SW 1271 (cell line): Measurements from ENCODE around the gene TECPR1.

ENCODE experiments used
- DNase-seq, 2 experiments: peaks; one replicate each; lab custom pipeline; 2025; lab: John Stamatoyannopoulos, UW

Gene TECPR1

GRCh38 chr7:98211676-98212531 lies 40.1 kb downstream of the TECPR1 start:
- no peak for DNase-seq

DNA sequence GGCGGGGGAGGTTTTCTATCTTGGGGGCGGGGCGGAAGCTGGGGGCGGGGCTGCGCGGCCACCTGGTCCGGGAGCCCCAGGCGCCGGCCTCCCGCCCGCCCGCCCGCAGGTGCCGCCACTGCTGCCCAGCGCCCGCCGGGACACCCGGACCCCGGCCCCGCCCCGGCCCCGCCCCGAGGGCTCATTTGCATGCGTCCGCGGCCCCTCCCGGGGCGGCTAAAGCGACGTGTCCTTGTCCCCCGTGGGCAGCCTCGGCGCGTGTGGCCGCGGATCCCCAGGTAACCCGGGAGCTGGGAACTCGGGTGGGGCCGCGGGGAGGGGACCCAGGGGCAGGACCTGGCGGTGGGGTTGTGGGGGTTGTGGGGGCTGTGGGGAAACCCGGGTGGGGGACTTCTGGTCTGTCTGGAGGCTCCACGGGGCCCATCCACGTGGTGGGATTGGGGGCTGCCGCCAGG lies 40.8 kb downstream of the TECPR1 start, which contains the start of gene BHLHA15:
TSS of gene BHLHA15 (plus strand) at position 219 of the 455 bp plus-strand sequence. CDS start 871 bp downstream, outside the sequence.
- no peak for DNase-seq

DNA sequence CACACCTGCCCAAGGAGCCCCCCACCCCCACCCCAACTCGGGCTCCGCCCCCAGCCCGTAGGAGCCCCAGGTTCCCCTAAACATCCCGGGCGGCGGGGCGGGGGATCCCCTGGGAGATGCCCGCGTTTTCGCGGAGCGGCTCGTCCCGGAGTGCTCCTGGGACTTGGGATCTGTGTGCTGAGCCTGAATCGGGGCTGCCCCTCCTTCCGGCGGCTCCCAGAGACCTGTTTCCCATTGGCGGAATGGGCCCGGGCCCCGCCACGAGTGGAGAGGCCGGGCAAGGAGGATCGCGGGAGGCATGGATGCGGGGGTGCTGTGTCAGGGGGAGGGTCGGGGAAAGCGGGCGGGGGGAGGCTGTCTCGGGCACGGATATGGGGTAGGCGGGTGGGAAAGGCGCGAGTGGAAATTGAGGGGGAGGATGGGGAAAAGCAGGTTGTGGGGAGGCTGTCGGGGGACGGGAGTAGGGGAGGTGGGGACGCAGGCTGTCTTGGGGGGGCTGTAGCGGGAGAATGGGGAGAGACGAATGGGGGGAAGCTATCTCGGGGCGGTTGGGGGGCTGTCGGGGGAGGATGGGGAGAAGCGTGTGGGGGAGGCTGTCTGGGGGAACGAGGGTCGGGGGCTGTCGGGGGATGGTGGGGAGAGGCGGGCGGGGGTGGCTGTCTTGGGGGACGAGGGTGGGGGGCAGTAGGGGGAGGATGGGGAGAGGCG lies 41.4 kb downstream of the TECPR1 start:
- no peak for DNase-seq

- no peak for DNase-seq
These were observed 42.7 kb downstream of the TECPR1 start for GRCh38 chr7:98209166-98209920.

DNA sequence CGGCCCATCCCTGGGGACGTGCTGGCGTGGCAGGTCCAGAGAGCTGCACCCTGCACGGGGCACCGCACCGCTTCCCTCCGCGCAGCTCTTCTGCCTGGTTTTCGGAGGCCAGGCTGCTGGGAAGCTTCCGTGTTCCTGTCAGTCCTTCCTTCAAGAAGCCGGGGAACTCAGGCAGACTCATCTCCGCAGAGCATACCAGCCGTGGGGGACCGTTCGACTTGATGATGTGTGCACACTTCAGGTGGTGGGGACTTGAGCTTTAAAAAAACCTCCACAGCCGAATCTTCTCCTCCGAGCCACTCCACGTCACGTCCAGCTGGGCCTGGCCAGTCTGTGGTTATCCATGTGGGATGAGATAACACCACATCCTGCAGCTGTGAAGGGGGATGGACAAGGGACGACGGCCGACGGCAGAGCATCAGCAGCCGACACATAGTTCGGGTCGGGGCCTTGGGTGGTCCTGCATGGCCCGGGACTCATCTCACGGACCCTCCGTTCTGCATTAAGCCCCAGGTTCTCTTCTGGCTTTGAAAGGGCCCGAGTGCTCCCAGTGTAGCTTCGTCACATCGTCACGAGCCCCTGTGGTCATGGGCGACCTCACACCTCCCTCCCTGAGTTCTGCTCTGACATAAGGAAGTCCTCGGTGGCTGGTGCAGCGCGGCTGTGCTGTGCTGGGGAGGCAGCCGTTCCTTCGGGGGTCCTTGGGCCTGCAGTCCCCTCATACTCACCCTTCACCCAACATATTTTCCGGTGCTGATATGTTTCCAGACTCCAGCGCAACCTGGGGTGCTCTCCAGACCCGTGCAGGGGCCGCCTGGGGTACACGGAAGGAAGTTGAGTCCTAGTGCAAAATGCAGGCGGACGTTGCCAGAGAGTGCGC lies 45.3 kb downstream of the TECPR1 start:
- no peak for DNase-seq

DNA sequence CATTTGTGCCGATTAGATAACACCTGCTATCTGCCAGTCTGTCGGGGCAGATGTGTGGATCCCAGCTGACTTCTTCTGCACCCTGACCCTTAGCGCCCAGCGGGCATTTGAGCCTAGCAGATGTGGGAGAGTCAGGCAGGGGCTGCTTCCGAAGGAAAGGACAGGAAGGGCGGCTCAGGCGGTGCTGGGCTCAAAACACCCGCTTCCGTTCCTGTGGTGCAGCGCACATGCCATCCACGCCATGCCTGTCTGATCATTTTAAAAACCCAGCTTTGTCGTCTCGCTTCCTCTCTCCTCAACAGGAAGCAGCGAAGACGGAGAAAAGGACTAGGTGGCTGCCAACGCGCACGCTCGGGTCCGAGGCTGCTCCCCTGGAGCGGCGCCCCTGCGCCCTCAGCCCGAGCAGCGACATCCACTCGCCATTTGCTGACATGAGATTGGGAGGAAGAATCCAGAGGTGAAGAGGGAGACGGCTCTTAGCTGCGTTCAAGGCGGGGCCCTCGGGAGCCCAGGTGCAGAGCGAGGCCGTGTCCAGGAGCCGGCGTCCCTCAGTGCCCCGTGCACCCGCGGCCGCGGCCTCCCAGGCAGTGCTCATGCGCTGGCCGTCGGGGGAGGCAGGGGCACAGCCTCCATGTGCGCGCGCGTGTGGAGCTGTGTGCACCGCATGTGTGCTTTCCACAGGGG lies 46.7 kb downstream of the TECPR1 start:
- no peak for DNase-seq

- DNase-seq, result no peak
These were observed 47.4 kb downstream of the TECPR1 start for GRCh38 chr7:98204670-98205069.

GRCh38 chr7:98203964-98204605 lies 47.9 kb downstream of the TECPR1 start:
- DNase-seq, result no peak

DNA sequence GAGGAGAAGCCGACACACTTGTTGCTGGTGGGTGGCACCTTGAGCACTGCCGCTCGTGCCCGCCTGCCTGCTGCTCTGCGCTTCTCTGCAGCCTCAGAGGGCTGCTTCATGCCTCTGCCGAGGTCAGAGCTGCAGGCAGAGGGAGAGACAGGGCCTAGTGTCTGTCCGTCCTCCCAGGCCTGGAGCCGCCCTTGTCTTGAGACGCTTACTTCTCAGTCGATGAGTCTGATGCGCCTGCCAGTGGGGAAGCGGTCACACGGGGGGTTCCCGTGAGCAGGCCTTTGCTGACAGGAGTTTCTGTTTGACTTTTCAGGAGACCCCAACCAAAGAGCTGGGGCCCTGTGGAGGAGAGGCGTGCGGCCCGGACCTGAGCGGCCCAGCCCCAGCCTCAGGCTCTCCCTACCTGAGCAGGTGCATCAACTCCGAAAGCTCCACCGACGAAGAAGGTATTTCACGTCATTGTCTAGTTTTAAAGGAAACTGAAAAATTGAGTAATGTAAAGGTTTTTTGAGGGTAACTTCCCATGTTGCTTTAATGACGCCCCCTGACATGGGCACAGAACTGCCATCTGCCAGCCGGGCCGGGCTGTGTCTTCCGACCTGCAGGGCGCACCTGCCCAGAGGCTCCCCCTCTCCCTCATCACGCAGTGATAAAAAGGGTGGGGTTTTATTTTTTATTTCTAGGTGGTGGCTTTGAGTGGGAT lies 48.6 kb downstream of the TECPR1 start:
- no peak for DNase-seq

DNA sequence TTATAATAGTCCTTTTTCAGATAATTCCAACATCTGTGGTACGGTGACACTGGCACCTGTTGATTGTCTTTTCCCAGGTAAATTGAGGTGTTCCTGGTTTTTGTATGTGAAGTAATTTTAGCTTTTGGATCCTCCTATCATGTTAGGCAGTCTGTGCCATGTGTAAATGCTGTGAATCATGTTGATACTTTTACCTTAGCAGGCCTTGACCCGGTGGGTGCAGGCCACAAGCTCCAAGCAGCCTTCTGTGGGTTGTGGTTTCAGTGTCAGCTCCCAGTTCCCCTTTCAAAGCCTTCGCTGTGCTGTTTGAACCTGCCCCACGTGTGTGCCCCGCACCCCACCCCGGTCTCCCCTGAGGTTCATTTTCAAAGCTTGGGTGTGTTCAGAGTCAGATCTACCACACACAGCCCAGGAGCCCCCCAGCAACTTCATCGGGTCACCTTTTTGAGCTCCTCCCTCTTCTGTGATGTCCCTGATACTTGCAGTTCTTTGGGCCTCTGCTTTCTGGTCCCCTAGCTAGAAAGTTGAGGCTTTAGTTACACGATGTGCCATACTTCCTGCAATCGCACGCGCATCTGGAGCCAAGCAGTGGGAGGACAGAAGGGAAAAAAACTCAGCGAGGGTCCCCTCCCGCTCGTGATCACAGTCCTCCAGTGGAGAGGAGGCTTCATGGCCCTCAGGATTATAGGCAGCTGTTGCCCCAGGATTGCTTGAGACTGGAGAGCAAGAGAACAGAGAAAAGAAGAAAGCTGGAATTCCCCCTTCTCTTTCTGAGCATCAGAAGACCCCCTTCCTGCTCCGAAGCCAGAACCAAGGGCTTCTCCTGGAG lies 49.5 kb downstream of the TECPR1 start:
- DNase-seq, result no peak

DNA sequence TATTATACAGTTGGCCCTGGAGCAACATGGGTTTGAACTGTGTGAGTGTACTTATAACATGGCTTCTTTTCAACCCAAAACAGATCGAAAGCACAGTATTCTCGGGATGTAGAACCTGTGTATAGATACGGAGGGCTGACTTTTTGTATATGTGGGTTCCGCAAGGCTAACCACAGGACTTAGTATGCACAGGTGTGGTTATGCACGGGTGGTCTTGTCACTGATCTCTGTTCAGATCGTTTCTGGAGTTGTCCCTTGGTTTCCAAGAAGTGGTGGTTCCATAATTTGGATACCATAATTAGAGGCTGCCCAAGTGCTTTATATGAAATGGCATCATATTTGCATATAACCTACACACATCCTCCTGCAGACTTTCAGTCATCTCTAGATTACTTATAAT lies 51.7 kb downstream of the TECPR1 start:
- DNase-seq, result no peak

DNA sequence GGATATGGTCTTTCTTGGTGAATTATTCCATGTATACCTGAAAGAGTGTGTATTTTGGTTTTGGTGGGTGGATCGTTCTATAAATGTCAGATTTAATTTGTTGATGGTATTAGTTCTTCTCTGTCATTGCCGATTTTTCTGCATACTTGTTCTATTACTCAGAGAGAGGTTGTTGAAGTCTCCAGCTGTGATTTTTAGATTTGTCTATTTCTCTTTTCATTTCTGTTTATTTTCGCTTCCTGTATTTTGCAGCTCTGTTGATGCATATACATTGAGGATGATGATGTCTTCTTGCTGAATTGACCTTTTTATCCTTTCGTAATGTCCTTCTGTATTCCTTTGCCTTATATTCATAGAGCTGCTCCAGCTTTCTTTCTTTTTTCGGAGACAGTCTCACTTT lies 52.9 kb downstream of the TECPR1 start:
- DNase-seq, result no peak

DNA sequence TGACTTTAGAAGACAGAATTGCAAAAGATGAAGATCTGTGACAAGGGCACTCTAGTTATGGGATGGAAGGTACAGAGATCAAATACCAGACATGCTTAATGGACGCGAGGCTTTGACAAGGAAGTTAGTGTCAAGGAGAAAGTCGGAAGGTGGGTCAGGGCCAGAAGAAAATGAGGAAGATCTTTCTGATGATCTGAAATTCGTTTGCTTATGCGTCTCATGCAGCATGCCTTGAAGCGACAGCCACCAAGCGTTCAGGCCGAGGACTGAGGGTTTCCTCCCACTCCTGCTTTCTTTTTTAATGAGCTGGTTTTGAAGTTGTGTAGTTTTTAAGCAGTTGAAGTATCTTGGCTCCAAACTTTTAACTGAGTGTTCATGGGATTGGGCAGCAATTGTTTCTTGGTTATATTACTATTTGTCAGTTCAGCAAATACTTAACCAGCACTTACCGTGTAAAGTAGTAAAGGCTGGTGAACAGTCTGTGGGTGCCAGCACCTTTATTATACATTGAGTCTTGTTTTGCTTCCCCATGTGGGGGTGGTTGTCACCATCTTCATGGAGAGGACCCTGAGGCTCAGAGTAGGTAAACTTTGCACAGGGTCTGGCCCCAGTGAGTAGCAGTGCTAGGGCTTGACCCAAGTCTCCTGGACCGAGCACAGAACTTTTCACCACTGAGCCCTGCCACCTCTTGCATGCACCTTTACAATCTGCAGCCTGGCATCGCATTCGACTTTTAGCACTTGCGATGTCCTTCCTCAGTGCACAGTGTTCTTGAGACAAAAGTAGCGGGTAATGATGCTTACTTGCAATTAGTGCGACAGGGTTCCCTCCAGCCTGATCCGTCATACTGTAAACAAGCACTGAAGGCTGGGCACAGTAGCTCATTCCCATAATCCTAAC lies 55.1 kb downstream of the TECPR1 start:
- no peak for DNase-seq

DNA sequence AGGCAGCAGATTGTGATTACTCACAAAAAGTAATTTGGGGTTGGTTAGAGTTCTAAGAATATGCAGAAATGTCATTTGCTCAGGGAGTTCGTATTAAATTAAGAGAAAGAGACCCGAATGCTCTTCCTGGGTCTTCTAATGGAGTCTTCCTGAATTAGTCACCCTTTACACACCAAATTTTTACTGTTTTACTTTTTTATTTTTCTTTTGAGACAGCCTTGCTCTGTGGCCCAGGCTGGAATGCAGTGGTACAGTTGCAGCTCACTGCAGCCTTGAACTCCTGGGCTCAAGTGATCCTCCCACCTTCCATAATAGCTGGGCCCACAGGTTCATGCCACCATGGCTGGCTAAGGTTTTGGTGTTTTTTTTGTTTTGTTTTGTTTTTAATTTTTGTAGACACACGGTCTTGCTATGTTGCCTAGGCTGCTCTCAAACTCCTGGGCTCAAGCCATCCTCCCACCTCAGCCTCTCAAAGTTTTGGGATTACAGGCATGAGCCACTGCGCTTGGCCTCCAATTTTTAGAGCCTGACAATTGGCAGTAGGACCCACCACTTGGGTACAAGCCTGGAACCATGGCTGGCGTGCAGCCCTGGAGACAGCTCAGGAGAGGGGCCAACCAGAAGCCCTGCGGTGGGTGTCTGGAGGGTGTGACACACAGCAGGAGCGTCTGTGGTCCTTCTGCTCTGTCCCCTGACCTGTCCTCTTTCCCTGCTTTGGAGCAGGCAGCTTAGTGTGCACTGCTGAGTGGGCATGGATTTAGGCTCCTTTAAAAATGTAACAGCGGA lies 57.2 kb downstream of the TECPR1 start:
- DNase-seq, result no peak

DNA sequence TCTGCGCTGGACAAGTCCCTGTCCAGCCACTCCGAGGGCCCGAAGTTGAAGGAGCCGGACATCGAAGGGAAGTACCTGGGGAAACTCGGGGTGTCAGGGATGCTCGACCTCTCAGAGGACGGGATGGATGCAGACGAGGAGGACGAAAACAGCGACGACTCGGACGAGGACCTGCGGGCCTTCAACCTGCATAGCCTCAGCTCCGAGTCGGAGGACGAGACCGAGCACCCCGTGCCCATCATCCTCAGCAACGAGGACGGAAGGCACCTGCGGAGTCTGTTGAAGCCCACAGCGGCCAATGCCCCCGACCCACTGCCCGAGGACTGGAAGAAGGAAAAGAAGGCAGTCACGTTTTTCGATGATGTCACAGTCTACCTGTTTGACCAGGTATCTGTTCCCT lies 57.8 kb downstream of the TECPR1 start:
- no peak for DNase-seq

- no peak for DNase-seq
These were observed 58.4 kb downstream of the TECPR1 start for GRCh38 chr7:98193474-98194180.
